ENCODE data around the gene CPE.

DNA sequence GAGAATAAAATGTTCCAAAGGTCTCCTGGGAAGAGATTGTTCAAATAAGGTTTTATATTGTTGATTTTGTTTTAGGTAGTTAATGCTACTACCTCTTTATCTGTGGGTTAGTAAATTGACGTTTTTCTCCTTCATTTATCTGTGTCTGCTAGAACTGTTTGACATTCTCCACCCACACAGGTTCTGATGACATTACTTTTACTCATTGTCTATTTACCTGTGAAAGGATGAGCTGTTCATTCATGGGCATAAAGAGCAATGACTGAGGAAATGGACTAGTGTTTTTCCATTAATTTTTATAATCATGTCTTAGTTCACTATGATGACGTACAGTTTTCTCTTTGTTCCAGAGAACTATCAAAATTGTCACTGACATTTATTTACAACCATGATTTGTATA, 75.6 kb downstream of the CPE start:
- TF ChIP-seq, protein P1, sequence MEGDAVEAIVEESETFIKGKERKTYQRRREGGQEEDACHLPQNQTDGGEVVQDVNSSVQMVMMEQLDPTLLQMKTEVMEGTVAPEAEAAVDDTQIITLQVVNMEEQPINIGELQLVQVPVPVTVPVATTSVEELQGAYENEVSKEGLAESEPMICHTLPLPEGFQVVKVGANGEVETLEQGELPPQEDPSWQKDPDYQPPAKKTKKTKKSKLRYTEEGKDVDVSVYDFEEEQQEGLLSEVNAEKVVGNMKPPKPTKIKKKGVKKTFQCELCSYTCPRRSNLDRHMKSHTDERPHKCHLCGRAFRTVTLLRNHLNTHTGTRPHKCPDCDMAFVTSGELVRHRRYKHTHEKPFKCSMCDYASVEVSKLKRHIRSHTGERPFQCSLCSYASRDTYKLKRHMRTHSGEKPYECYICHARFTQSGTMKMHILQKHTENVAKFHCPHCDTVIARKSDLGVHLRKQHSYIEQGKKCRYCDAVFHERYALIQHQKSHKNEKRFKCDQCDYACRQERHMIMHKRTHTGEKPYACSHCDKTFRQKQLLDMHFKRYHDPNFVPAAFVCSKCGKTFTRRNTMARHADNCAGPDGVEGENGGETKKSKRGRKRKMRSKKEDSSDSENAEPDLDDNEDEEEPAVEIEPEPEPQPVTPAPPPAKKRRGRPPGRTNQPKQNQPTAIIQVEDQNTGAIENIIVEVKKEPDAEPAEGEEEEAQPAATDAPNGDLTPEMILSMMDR (IDR thresholded peaks at IDR 0.05) = no peak
- TF ChIP-seq POLR2A (IDR thresholded peaks at IDR 0.05) = no peak

Measured in lower leg skin (tissue), 3 donors.